Measurements from ENCODE around the gene IL15.

The IL15 gene

DNA sequence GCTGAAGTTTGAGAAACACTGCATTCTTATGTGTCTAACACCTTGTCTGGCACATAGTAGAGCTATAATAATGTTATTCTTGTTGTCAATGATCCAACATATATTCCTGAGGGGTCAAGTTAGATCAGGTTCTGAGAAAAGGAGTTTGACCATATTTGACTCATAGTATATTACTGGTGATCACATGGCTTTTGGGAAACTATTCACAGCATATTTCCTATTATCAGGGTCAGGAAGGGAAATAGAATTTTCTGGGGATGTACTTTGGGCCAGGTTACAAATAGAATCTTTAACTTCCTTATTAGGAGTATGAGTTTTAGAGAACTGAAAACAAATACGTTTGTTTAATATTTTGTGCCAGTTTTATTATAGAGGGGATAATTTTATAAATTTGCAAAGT is 11.6 kb downstream of the IL15 start:
- TF ChIP-seq, protein P1, sequence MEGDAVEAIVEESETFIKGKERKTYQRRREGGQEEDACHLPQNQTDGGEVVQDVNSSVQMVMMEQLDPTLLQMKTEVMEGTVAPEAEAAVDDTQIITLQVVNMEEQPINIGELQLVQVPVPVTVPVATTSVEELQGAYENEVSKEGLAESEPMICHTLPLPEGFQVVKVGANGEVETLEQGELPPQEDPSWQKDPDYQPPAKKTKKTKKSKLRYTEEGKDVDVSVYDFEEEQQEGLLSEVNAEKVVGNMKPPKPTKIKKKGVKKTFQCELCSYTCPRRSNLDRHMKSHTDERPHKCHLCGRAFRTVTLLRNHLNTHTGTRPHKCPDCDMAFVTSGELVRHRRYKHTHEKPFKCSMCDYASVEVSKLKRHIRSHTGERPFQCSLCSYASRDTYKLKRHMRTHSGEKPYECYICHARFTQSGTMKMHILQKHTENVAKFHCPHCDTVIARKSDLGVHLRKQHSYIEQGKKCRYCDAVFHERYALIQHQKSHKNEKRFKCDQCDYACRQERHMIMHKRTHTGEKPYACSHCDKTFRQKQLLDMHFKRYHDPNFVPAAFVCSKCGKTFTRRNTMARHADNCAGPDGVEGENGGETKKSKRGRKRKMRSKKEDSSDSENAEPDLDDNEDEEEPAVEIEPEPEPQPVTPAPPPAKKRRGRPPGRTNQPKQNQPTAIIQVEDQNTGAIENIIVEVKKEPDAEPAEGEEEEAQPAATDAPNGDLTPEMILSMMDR (IDR thresholded peaks at IDR 0.05; ENCODE audit: extremely low read depth, missing control alignments): no peak
- no peak for DNase-seq (ENCODE audit: low spot score)

DNA sequence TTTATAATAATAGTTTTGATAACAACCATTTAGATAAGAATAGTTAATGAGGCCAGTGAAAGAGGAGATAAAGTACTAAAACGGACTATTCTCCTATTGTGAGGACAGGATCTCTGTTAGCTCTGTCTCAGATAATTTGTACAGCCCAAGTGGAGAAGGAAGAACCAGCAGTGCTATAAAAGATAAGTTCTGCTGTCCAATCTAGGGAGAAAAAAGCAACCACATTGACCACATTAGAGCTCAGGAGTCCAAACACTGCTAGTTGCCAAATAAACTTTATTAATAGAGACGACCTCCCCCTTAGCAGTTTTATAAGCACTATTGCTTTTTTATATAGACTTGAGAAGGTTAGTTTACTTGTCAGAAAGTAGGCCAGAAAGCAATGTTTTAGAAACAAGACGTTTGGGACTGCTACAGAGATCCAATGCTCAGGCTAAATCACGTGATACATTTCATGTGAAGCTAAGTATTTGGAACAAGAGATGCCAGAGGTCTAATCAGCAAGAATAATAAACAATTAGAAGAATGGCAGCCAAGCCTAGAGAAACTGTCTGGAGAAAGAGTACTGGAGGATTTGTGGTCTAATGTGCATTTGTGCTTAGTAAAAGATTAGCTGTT is 15.9 kb downstream of the IL15 start:
- DNase-seq (ENCODE audit: low spot score): no peak

GRCh38 chr4:141654098-141654497 is 17.7 kb downstream of the IL15 start:
- no peak for DNase-seq (ENCODE audit: low spot score)
- TF ChIP-seq, protein P1 (IDR thresholded peaks at IDR 0.05; ENCODE audit: extremely low read depth, missing control alignments): no peak

More for the DNA sequence above, 15.9 kb downstream of the IL15 start:
- TF ChIP-seq, protein P1 (IDR thresholded peaks at IDR 0.05; ENCODE audit: extremely low read depth, missing control alignments): no peak

DNA sequence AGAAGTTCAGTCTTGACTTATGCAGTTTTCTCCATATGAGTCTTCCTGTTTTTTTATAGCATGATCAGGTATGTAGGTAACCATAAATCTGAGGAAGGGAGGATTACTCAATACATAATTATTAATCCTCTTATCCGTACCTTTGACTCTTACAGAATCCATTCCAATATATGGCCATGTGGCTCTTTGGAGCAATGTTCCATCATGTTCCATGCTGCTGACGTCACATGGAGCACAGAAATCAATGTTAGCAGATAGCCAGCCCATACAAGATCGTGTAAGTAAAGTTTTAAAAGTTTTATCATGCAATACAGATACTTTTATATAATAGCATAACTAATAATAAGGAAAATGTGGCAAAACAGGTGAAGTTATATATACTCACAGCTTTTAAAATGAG is 19.6 kb downstream of the IL15 start:
- TF ChIP-seq, protein P1 (IDR thresholded peaks at IDR 0.05; ENCODE audit: extremely low read depth, missing control alignments): no peak
- no peak for DNase-seq (ENCODE audit: low spot score)

GRCh38 chr4:141657550-141658250 is 21.3 kb downstream of the IL15 start:
- no peak for DNase-seq (ENCODE audit: low spot score)

DNA sequence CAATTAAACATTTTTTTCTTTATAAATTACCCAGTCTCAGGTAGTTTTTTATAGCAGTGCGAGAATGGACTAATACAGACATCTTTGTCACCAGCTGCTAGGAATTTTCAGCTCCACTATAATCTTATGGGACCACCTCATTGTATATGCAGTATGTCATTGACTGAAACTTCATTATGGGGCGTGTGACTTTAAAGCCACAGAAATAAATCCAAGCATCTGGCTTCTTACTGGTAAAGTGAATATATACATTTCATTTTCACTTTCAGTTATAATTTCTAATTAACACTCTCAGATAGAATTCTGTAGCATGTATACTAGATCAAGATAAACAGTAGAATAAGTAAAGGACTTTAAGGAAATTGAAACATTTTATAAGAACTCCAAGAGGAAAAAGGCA is 21.9 kb downstream of the IL15 start:
- TF ChIP-seq, protein P1 (IDR thresholded peaks at IDR 0.05; ENCODE audit: extremely low read depth, missing control alignments): no peak
- no peak for DNase-seq (ENCODE audit: low spot score)

More at GRCh38 chr4:141657550-141658250, 21.3 kb downstream of the IL15 start:
- TF ChIP-seq, protein P1 (IDR thresholded peaks at IDR 0.05; ENCODE audit: extremely low read depth, missing control alignments): no peak

DNA sequence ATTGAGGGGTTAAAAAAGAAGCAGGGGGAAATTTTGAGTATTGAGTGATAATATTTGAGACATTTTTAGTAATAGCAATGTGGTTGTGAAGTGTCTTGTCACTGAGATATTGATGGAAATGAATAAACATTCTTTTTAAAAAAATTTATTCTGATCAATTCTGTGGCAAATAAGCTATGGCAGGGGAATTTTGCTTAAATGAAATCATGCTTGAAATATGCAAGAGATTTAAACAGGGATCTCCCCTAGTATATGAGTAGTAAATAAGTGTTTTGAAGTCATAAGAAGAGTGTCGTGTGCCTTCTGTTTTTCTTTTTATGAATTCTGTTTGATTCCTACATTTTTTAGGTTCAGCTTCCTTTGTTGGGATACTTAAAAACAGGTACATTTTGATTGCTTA is 23.2 kb downstream of the IL15 start:
- no peak for DNase-seq (ENCODE audit: low spot score)

More for the DNA sequence above, 23.2 kb downstream of the IL15 start:
- TF ChIP-seq, protein P1 (IDR thresholded peaks at IDR 0.05; ENCODE audit: extremely low read depth, missing control alignments): no peak
